Left lung (tissue), 10 donors: ENCODE measurements around the gene LTA. TPM values are rescaled to one million over a fixed set of nuclear protein-coding genes. Genes with fewer than 3 reads are reported as not detected.

Source experiments
- ATAC-seq: fragments of 200-7000 bp; cut with Tn5 transposase; one replicate; pipeline ENCODE4 v1.9.1; 2020; ENCODE audit warnings: moderate library complexity
- DNase-seq, 4 donors: peaks; one replicate each; pipeline ENCODE4 v3.0.0-alpha.2; 2013 to 2020
- H3K27ac ChIP-seq, 2 donors: fragments of 200-600 bp; sonication (generic) in 1 of 2; one replicate each; pipeline versions ENCODE4 v1.5.0 to v1.8.0; 2020 to 2021
- H3K27me3 ChIP-seq, 2 donors: fragments of 200-600 bp; sonication (generic) in 1 of 2; one replicate each; pipeline versions ENCODE4 v1.5.0 to v1.8.0; 2020 to 2021
- H3K36me3 ChIP-seq, 2 donors: fragments of 200-600 bp; sonication (generic) in 1 of 2; one replicate each; pipeline versions ENCODE4 v1.5.0 to v1.8.0; 2020 to 2021
- H3K4me1 ChIP-seq, 2 donors: fragments of 200-600 bp; one replicate each; pipeline ENCODE4 v1.8.0; 2021
- H3K4me3 ChIP-seq, 2 donors: fragments of 200-600 bp; sonication (generic) in 1 of 2; one replicate each; pipeline versions ENCODE4 v1.5.0 to v1.8.0; 2020 to 2021; ENCODE audit warnings: mild to moderate bottlenecking in 1 of 2
- H3K9me3 ChIP-seq, 2 donors: fragments of 200-600 bp; sonication (generic) in 1 of 2; one replicate each; pipeline versions ENCODE4 v1.5.0 to v1.8.0; 2020 to 2021
- intact Hi-C, 2 donors: fragments of 100-400 bp; cut with DNase I; formaldehyde crosslinking; loops; one replicate each; pipeline versions ENCODE4 v1.11.2 to v1.14.2; 2022
- polyA plus RNA-seq, 6 donors: library from polyadenylated mRNA; unstranded; fragments of 120-200 nt; gene quantifications; one replicate each; pipeline ENCODE4 v1.2.1, GENCODE V29; 2013; ENCODE audit not compliant: insufficient read length in 6 of 6
- total RNA-seq, 2 donors: library from RNA; stranded (reverse); fragmentation: NEBNext Ultra II Directional; extraction: Animal tissue kit (Norgen Biotek cat#: 25700); gene quantifications; one replicate each; pipeline ENCODE4 v1.2.1, GENCODE V29; 2021
- TF ChIP-seq, protein P1 (sequence below), 2 donors: fragments of 200-600 bp; sonication (generic) in 1 of 2; IDR thresholded peaks; one replicate each; pipeline versions ENCODE4 v1.5.0 to v1.8.0; 2021; ENCODE audit warnings: antibody characterized with exemption in 2 of 2
- donor health status: DM: no; HTN: yes; CAD: no.
- donor health status: DM: no; HTN: no; CAD: no.

The LTA gene
- total and polyA plus RNA-seq, 8 donors: 0.17 to 0.65 (median 0.39) TPM

- ATAC-seq: peak; percentile 89
- peak; percentile 68 to 96 (median 78) for DNase-seq
- intact Hi-C loops: no loop called here
- Histone ChIP-seq H3K36me3 (peaks cover 0 to 31% of the 10 kb centered on the region in 2 donors), H3K27ac (peak within 1 kb of the TSS; percentile 97 to 98), H3K9me3 (no peaks in the 10 kb centered on the region), H3K27me3 (no peaks in the 10 kb centered on the region), H3K4me3 (peak within 1 kb of the TSS; percentile 85 to 86), H3K4me1 (peaks cover 17 to 47% of the 10 kb centered on the region in 2 donors)
- TF ChIP-seq, protein P1, sequence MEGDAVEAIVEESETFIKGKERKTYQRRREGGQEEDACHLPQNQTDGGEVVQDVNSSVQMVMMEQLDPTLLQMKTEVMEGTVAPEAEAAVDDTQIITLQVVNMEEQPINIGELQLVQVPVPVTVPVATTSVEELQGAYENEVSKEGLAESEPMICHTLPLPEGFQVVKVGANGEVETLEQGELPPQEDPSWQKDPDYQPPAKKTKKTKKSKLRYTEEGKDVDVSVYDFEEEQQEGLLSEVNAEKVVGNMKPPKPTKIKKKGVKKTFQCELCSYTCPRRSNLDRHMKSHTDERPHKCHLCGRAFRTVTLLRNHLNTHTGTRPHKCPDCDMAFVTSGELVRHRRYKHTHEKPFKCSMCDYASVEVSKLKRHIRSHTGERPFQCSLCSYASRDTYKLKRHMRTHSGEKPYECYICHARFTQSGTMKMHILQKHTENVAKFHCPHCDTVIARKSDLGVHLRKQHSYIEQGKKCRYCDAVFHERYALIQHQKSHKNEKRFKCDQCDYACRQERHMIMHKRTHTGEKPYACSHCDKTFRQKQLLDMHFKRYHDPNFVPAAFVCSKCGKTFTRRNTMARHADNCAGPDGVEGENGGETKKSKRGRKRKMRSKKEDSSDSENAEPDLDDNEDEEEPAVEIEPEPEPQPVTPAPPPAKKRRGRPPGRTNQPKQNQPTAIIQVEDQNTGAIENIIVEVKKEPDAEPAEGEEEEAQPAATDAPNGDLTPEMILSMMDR (IDR thresholded peaks at IDR 0.05): no peak
Observed at GRCh38 chr6:31620586-31621319, 48.7 kb downstream of the LTA start, which contains the start of gene PRRC2A. TSS of gene PRRC2A (plus strand) at chr6:31620715. CDS start at chr6:31622790, 2,075 bp downstream.

DNA sequence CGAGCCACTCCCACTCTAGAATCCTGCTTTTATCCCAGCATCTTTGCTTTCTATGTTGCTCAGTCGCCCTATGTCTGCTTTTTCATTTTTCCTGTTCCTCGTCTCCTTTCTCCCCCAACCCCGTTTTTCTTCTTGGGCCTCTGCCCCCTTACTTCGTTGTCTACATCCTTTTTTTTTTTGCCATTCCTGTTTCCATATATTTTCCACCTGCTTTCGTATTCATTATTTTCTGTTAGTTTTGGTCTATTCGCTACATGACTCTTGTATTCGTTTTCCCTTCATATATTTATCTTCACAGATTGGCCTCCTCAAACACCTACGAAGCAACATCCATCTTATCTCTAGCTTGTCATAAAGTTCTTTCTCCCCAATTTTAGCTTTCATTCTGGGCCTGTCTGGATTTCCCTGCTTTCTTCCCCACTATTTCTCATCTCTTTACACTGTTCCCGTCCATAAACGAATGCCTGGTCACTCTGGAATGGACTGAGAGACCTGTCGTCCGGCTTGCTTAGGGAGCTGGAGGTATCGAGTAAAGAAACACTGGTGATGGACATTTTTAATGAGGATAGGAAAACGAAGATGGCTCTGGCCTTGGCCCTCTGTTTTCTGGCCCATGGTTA, 49.3 kb downstream of the LTA start:
- Histone ChIP-seq H3K27me3 (no peaks in the 10 kb centered on the region), H3K36me3 (peaks cover 0 to 38% of the 10 kb centered on the region in 2 donors), H3K27ac (peak overlapping the region; percentile 97 to 98), H3K4me3 (peak overlapping the region; percentile 85 to 86), H3K9me3 (no peaks in the 10 kb centered on the region), H3K4me1 (peaks cover 17 to 43% of the 10 kb centered on the region in 2 donors)
- TF ChIP-seq, protein P1 (IDR thresholded peaks at IDR 0.05): no peak
- DNase-seq (no peak), ATAC-seq (no peak)
- intact Hi-C loops: no loop called here

DNA sequence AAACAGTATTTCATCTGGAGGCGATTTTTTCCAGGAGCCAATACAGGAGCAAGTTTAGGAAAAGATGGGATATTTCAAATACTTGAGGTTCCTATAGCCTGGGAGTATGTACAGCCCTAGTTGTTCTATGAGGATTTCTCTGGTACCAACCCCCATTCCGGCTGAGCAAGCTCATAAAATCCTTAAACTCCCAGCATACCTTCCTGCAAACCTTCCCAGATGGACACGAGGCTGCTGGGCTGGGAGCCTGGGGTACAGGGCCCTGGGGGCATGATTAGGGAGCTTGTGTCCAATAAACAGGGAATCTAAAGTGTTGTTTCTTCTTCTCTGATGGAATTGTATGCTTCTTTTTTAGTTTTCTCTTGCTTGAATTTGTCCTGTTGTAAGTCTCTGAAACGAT, 49.9 kb downstream of the LTA start:
- intact Hi-C loops: no loop called here
- Histone ChIP-seq H3K4me3 (peak overlapping the region; percentile 85 to 86), H3K36me3 (peaks cover 0 to 43% of the 10 kb centered on the region in 2 donors), H3K9me3 (no peaks in the 10 kb centered on the region), H3K4me1 (peaks cover 17 to 37% of the 10 kb centered on the region in 2 donors), H3K27ac (peak overlapping the region; percentile 97 to 98), H3K27me3 (no peaks in the 10 kb centered on the region)
- ATAC-seq (no peak), DNase-seq (no peak)
- TF ChIP-seq, protein P1 (IDR thresholded peaks at IDR 0.05): no peak

DNA sequence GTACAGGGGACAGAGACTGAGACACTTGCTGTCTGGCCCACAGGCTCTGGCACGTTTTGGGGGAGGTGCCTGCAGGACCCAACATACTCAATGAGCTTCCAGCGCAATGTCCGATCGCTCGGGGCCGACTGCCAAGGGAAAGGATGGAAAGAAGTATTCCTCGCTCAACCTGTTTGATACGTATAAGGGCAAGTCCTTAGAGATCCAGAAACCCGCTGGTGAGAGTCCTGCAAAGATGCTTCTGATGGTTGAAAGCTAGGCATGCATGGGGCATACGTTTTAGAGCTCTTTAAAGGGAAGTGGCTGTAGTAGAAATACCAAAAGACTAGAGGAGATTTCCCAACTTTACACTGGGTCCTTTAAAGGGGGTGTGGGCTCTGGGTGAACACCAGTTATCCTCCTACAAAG, 50.6 kb downstream of the LTA start:
- H3K27ac ChIP-seq: peak overlapping the region; percentile 97 to 98
- H3K4me1 ChIP-seq: peaks cover 17 to 37% of the 10 kb centered on the region in 2 donors
- TF ChIP-seq, protein P1 (IDR thresholded peaks at IDR 0.05): no peak
- no peaks in the 10 kb centered on the region for H3K27me3 ChIP-seq
- peak overlapping the region in 1 of 2 donors; percentile 85 for H3K4me3 ChIP-seq
- ATAC-seq (no peak), DNase-seq (peak in 2 of 4 donors; percentile 46 to 51)
- peaks cover 0 to 50% of the 10 kb centered on the region in 2 donors for H3K36me3 ChIP-seq
- no peaks in the 10 kb centered on the region for H3K9me3 ChIP-seq
- intact Hi-C loops: no loop called here

Other genes starting within 250 kb of the LTA start
Only the 30 nearest of the 34 such genes appear.
- gene HLA-B, start 215.1 kb upstream of the LTA start, total RNA-seq: 1,000 to 10,000 TPM; 2,303 to 2,503 TPM
- gene HLA-B, start 215.1 kb upstream of the LTA start, polyA plus RNA-seq: 100 to 1,000 TPM; 285 to 427 (median 355) TPM
- 10 to 100 TPM; 29.4 to 30.1 TPM for gene MICA, start 168.7 kb upstream of the LTA start, total RNA-seq
- gene MICA, start 168.7 kb upstream of the LTA start, polyA plus RNA-seq: 10 to 100 TPM; 10.2 to 17.9 (median 14.5) TPM
- 10 to 100 TPM; 11.2 to 11.3 TPM for gene MICB, start 74.1 kb upstream of the LTA start, total RNA-seq
- 1 to 10 TPM in 5 of 6 donors, under 1 TPM in 1; 0.80 to 4.1 (median 2.0) TPM for gene MICB, start 74.1 kb upstream of the LTA start, polyA plus RNA-seq
- gene MCCD1, start 43.3 kb upstream of the LTA start, total RNA-seq: not detected
- under 1 TPM in 3 of 6 donors, not detected in 3; 0.23 to 0.27 (median 0.24) TPM for gene MCCD1, start 43.3 kb upstream of the LTA start, polyA plus RNA-seq
- gene DDX39B, start 30.3 kb upstream of the LTA start, total RNA-seq: 100 to 1,000 TPM; 201 to 319 TPM
- gene DDX39B, start 30.3 kb upstream of the LTA start, polyA plus RNA-seq: 100 to 1,000 TPM; 595 to 685 (median 609) TPM
- 1 to 10 TPM; 1.0 to 1.6 TPM for gene ATP6V1G2, start 25.7 kb upstream of the LTA start, total RNA-seq
- 1 to 10 TPM; 2.8 to 6.3 (median 3.4) TPM for gene ATP6V1G2, start 25.7 kb upstream of the LTA start, polyA plus RNA-seq
- gene NFKBIL1, start 24.7 kb upstream of the LTA start, total RNA-seq: 10 to 100 TPM; 15.0 to 17.2 TPM
- 10 to 100 TPM; 18.5 to 25.4 (median 19.0) TPM for gene NFKBIL1, start 24.7 kb upstream of the LTA start, polyA plus RNA-seq
- gene TNF, start 3.3 kb downstream of the LTA start, total RNA-seq: 10 to 100 TPM in 1 of 2 donors, under 1 TPM in 1; 0.29 to 10.4 TPM
- under 1 TPM in 5 of 6 donors, not detected in 1; 0.19 to 0.63 (median 0.26) TPM for gene TNF, start 3.3 kb downstream of the LTA start, polyA plus RNA-seq
- 10 to 100 TPM; 10.3 to 13.7 TPM for gene LTB, start 10.1 kb downstream of the LTA start, total RNA-seq
- 1 to 10 TPM; 1.5 to 3.8 (median 2.8) TPM for gene LTB, start 10.1 kb downstream of the LTA start, polyA plus RNA-seq
- 10 to 100 TPM; 32.7 to 95.1 TPM for gene LST1, start 14.0 kb downstream of the LTA start, total RNA-seq
- 1 to 10 TPM; 4.4 to 8.3 (median 7.2) TPM for gene LST1, start 14.0 kb downstream of the LTA start, polyA plus RNA-seq
- gene NCR3, start 20.7 kb downstream of the LTA start, total RNA-seq: 1 to 10 TPM in 1 of 2 donors, under 1 TPM in 1; 0.67 to 1.5 TPM
- under 1 TPM in 4 of 6 donors, not detected in 2; 0.26 to 0.89 (median 0.45) TPM for gene NCR3, start 20.7 kb downstream of the LTA start, polyA plus RNA-seq
- 10 to 100 TPM; 38.5 to 96.4 TPM for gene AIF1, start 42.9 kb downstream of the LTA start, total RNA-seq
- gene AIF1, start 42.9 kb downstream of the LTA start, polyA plus RNA-seq: 10 to 100 TPM; 17.9 to 25.4 (median 20.5) TPM
- 100 to 1,000 TPM; 130 to 151 TPM for gene PRRC2A, start 48.4 kb downstream of the LTA start, total RNA-seq
- gene PRRC2A, start 48.4 kb downstream of the LTA start, polyA plus RNA-seq: 100 to 1,000 TPM; 150 to 201 (median 176) TPM
- gene BAG6, start 80.4 kb downstream of the LTA start, total RNA-seq: 100 to 1,000 TPM; 243 to 278 TPM
- gene BAG6, start 80.4 kb downstream of the LTA start, polyA plus RNA-seq: 100 to 1,000 TPM; 211 to 252 (median 226) TPM
- 1 to 10 TPM; 1.0 to 1.5 TPM for gene APOM, start 83.6 kb downstream of the LTA start, total RNA-seq
- 1 to 10 TPM; 4.6 to 8.0 (median 6.4) TPM for gene APOM, start 83.6 kb downstream of the LTA start, polyA plus RNA-seq
- gene C6orf47, start 88.5 kb downstream of the LTA start, total RNA-seq: 10 to 100 TPM; 21.9 to 23.8 TPM
- gene C6orf47, start 88.5 kb downstream of the LTA start, polyA plus RNA-seq: 10 to 100 TPM; 15.3 to 19.8 (median 17.4) TPM
- 10 to 100 TPM; 10.3 to 13.2 TPM for gene GPANK1, start 92.7 kb downstream of the LTA start, total RNA-seq
- 10 to 100 TPM; 18.0 to 22.8 (median 22.2) TPM for gene GPANK1, start 92.7 kb downstream of the LTA start, polyA plus RNA-seq
- 100 to 1,000 TPM in 1 of 2 donors, 10 to 100 TPM in 1; 96.6 to 128 TPM for gene CSNK2B, start 93.8 kb downstream of the LTA start, total RNA-seq
- gene CSNK2B, start 93.8 kb downstream of the LTA start, polyA plus RNA-seq: 100 to 1,000 TPM; 189 to 210 (median 196) TPM
- 10 to 100 TPM in 1 of 2 donors, 1 to 10 TPM in 1; 6.9 to 13.6 TPM for gene LY6G5B, start 97.7 kb downstream of the LTA start, total RNA-seq
- 10 to 100 TPM; 25.2 to 41.0 (median 35.8) TPM for gene LY6G5B, start 97.7 kb downstream of the LTA start, polyA plus RNA-seq
- 1 to 10 TPM; 3.1 to 5.9 TPM for gene LY6G5C, start 108.8 kb downstream of the LTA start, total RNA-seq
- gene LY6G5C, start 108.8 kb downstream of the LTA start, polyA plus RNA-seq: 1 to 10 TPM; 2.9 to 6.3 (median 3.7) TPM
- gene ABHD16A, start 131.0 kb downstream of the LTA start, total RNA-seq: 10 to 100 TPM; 53.6 to 58.6 TPM
- 10 to 100 TPM; 55.7 to 63.9 (median 58.6) TPM for gene ABHD16A, start 131.0 kb downstream of the LTA start, polyA plus RNA-seq
- 1 to 10 TPM in 1 of 2 donors, not detected in 1; 1.4 TPM for gene LY6G6F, start 134.6 kb downstream of the LTA start, total RNA-seq
- gene LY6G6F, start 134.6 kb downstream of the LTA start, polyA plus RNA-seq: 1 to 10 TPM in 4 of 6 donors, under 1 TPM in 2; 0.53 to 1.8 (median 1.2) TPM
- gene LY6G6D, start 143.1 kb downstream of the LTA start, total RNA-seq: not detected
- gene LY6G6D, start 143.1 kb downstream of the LTA start, polyA plus RNA-seq: under 1 TPM in 1 of 6 donors, not detected in 5; 0.57 TPM
- not detected for gene LY6G6C, start 149.5 kb downstream of the LTA start, total RNA-seq
- under 1 TPM; 0.17 to 0.75 (median 0.43) TPM for gene LY6G6C, start 149.5 kb downstream of the LTA start, polyA plus RNA-seq
- gene MPIG6B, start 151.1 kb downstream of the LTA start, total RNA-seq: 1 to 10 TPM; 1.2 to 1.9 TPM
- 1 to 10 TPM; 2.8 to 3.5 (median 3.0) TPM for gene MPIG6B, start 151.1 kb downstream of the LTA start, polyA plus RNA-seq
- gene DDAH2, start 157.0 kb downstream of the LTA start, total RNA-seq: 10 to 100 TPM; 70.2 to 77.3 TPM
- gene DDAH2, start 157.0 kb downstream of the LTA start, polyA plus RNA-seq: 100 to 1,000 TPM; 139 to 199 (median 175) TPM
- 100 to 1,000 TPM; 283 to 465 TPM for gene CLIC1, start 164.2 kb downstream of the LTA start, total RNA-seq
- 100 to 1,000 TPM; 226 to 279 (median 261) TPM for gene CLIC1, start 164.2 kb downstream of the LTA start, polyA plus RNA-seq
- gene MSH5, start 167.7 kb downstream of the LTA start, total RNA-seq: 10 to 100 TPM in 1 of 2 donors, 1 to 10 TPM in 1; 9.7 to 20.0 TPM
- gene MSH5, start 167.7 kb downstream of the LTA start, polyA plus RNA-seq: 10 to 100 TPM; 34.4 to 49.8 (median 39.1) TPM
- 1 to 10 TPM; 1.3 to 3.9 TPM for gene SAPCD1, start 190.4 kb downstream of the LTA start, total RNA-seq
- gene SAPCD1, start 190.4 kb downstream of the LTA start, polyA plus RNA-seq: 10 to 100 TPM in 2 of 6 donors, 1 to 10 TPM in 4; 6.5 to 11.1 (median 8.2) TPM
- 1 to 10 TPM; 4.6 to 5.0 TPM for gene VWA7, start 205.0 kb downstream of the LTA start, total RNA-seq
- gene VWA7, start 205.0 kb downstream of the LTA start, polyA plus RNA-seq: 1 to 10 TPM; 1.4 to 3.8 (median 2.2) TPM